PC-3 (cell line): ENCODE measurements around the gene PLXNA4. TPM values are rescaled to one million over a fixed set of nuclear protein-coding genes. Genes with fewer than 3 reads are reported as not detected.

Experiments used
- ATAC-seq: fragments of 200-7000 bp; cut with Tn5 transposase; 2 replicates; pipeline ENCODE4 v1.9.1; 2020; ENCODE audit warnings: mild to moderate bottlenecking, moderate library complexity
- BruUV-seq: library from RNA; stranded (reverse); fragments of 400-500 nt; replicated peaks from 2 replicates; lab custom pipeline; 2021; lab: Mats Ljungman, UMichigan
- CTCF ChIA-PET: fragments of 300-600 bp; sonication (Branson Sonifier 250); formaldehyde crosslinking; loops from one replicate; lab custom pipeline; 2022; ENCODE audit warnings: antibody characterized with exemption; lab: Charles Lee
- POLR2A ChIA-PET: fragments of 300-600 bp; sonication (Branson Sonifier 250); formaldehyde crosslinking; loops from one replicate; lab custom pipeline; 2022; ENCODE audit warnings: antibody characterized with exemption; ENCODE audit not compliant: unreplicated experiment; lab: Charles Lee
- DNase-seq: peaks from one replicate; pipeline ENCODE4 v3.0.0-alpha.2; 2015
- H2AFZ ChIP-seq: fragments of 300-600 bp; sonication (generic); 2 replicates; pipeline ENCODE4 v1.6.0; 2016; ENCODE audit warnings: antibody characterized with exemption, low read length
- H3F3A ChIP-seq: fragments of 300-600 bp; sonication (generic); one replicate; pipeline ENCODE4 v1.6.0; 2017; ENCODE audit warnings: antibody characterized with exemption, low read length, control low read depth, mild to moderate bottlenecking; ENCODE audit not compliant: unreplicated experiment
- H3K27ac ChIP-seq: fragments of 300-600 bp; sonication (generic); 2 replicates; pipeline ENCODE4 v1.5.1; 2016; ENCODE audit warnings: mild to moderate bottlenecking, low read length
- H3K27me3 ChIP-seq: fragments of 300-600 bp; sonication (generic); 2 replicates; pipeline ENCODE4 v1.6.1; 2016; ENCODE audit warnings: low read length, mixed read lengths
- H3K36me3 ChIP-seq: fragments of 300-600 bp; sonication (generic); 2 replicates; pipeline ENCODE4 v1.6.1; 2016; ENCODE audit warnings: low read depth, mixed run types, low read length, mixed read lengths
- H3K4me1 ChIP-seq: fragments of 300-600 bp; sonication (generic); 2 replicates; pipeline ENCODE4 v1.5.1; 2016; ENCODE audit warnings: low read length; ENCODE audit not compliant: insufficient read depth
- H3K4me2 ChIP-seq: fragments of 300-600 bp; sonication (generic); 2 replicates; pipeline ENCODE4 v1.6.0; 2016; ENCODE audit warnings: low read length
- H3K4me3 ChIP-seq: fragments of 300-600 bp; sonication (generic); 2 replicates; pipeline ENCODE4 v1.5.1; 2016; ENCODE audit warnings: mild to moderate bottlenecking, low read length, mixed read lengths
- H3K79me2 ChIP-seq: fragments of 300-600 bp; sonication (generic); 2 replicates; pipeline ENCODE4 v1.6.1; 2017; ENCODE audit warnings: low read length, mixed read lengths
- H3K9ac ChIP-seq: fragments of 300-600 bp; sonication (generic); 2 replicates; pipeline ENCODE4 v1.6.0; 2016; ENCODE audit warnings: mild to moderate bottlenecking, low read length
- H3K9me2 ChIP-seq: fragments of 300-600 bp; sonication (generic); replicated peaks from 2 replicates; pipeline ENCODE4 v1.6.1; 2016; ENCODE audit warnings: mixed run types, low read length, mixed read lengths
- H3K9me3 ChIP-seq: fragments of 300-600 bp; sonication (generic); 2 replicates; pipeline ENCODE4 v1.6.1; 2016; ENCODE audit warnings: low read length, mixed read lengths
- H4K20me1 ChIP-seq: fragments of 300-600 bp; sonication (generic); 2 replicates; pipeline ENCODE4 v1.6.1; 2016; ENCODE audit warnings: low read length, mixed read lengths
- EZH2 ChIP-seq: fragments of 300-600 bp; sonication (generic); IDR thresholded peaks from one replicate; pipeline ENCODE4 v1.6.1; 2017; ENCODE audit warnings: antibody characterized with exemption, mild to moderate bottlenecking, low read length; ENCODE audit not compliant: unreplicated experiment
- EZH2phosphoT487 ChIP-seq: fragments of 300-600 bp; sonication (generic); IDR thresholded peaks from 2 replicates; pipeline ENCODE4 v1.6.1; 2018; ENCODE audit warnings: mild to moderate bottlenecking, antibody characterized with exemption, low read length, borderline replicate concordance
- intact Hi-C: fragments of 100-400 bp; cut with micrococcal nuclease; formaldehyde crosslinking; loops from 2 replicates; pipeline ENCODE4 v1.9.0; 2023
- total RNA-seq: library from RNA; depleted of rRNA; stranded (reverse); fragments of >200 nt; gene quantifications from 2 replicates; pipeline ENCODE4 v1.2.3, GENCODE V29; 2014
- TF ChIP-seq, protein P1 (sequence below): fragments of 300-600 bp; sonication (generic); conservative IDR thresholded peaks from 2 replicates; pipeline ENCODE4 v1.5.1; 2017; ENCODE audit warnings: antibody characterized with exemption, low read depth, mild to moderate bottlenecking, low read length

PLXNA4 gene
- total RNA-seq, 1 experiment from 2014 or later: 1.2 TPM

DNA sequence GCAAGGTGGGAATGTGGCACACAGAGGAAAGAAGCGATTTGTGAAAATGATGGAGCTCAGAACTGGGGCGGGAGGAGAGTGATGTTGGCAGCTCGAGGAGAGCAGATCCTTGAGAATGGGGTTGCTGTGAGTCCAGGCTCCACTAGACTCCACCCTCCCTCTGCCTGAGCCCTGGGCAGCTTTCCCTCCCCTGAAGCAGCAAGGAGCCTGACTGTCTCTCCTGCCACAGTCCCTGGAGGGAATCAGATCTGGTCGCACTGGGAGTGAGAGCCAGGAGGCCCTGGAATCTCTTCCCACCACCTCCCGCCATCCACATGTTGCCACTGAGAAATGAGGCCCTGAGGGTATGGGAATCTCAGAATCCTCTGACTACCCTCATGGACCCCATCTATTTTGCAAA is 362.7 kb downstream of the PLXNA4 start:
- Histone ChIP-seq H4K20me1 (no peaks in the 10 kb centered on the region), H3K9me3 (no peaks in the 10 kb centered on the region), H3K4me1 (no peaks in the 10 kb centered on the region), H3K27me3 (no peaks in the 10 kb centered on the region), H3K36me3 (no peaks in the 10 kb centered on the region), H2AFZ (no peak overlapping the region), H3K4me2 (no peak overlapping the region), H3K4me3 (no peak overlapping the region), H3K27ac (no peak overlapping the region), H3K9ac (no peak overlapping the region), H3F3A (no peaks in the 10 kb centered on the region), H3K79me2 (no peaks in the 10 kb centered on the region), H3K9me2 (no peaks in the 10 kb centered on the region)
- ChIA-PET CTCF (no interaction called here), POLR2A (no interaction called here)
- intact Hi-C loops: no loop called here
- TF ChIP-seq EZH2phosphoT487 (no peak), EZH2 (no peak)
- TF ChIP-seq, protein P1, sequence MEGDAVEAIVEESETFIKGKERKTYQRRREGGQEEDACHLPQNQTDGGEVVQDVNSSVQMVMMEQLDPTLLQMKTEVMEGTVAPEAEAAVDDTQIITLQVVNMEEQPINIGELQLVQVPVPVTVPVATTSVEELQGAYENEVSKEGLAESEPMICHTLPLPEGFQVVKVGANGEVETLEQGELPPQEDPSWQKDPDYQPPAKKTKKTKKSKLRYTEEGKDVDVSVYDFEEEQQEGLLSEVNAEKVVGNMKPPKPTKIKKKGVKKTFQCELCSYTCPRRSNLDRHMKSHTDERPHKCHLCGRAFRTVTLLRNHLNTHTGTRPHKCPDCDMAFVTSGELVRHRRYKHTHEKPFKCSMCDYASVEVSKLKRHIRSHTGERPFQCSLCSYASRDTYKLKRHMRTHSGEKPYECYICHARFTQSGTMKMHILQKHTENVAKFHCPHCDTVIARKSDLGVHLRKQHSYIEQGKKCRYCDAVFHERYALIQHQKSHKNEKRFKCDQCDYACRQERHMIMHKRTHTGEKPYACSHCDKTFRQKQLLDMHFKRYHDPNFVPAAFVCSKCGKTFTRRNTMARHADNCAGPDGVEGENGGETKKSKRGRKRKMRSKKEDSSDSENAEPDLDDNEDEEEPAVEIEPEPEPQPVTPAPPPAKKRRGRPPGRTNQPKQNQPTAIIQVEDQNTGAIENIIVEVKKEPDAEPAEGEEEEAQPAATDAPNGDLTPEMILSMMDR: no peak
- DNase-seq: no peak
- ATAC-seq: no peak
- no TSS peak for BruUV-seq

DNA sequence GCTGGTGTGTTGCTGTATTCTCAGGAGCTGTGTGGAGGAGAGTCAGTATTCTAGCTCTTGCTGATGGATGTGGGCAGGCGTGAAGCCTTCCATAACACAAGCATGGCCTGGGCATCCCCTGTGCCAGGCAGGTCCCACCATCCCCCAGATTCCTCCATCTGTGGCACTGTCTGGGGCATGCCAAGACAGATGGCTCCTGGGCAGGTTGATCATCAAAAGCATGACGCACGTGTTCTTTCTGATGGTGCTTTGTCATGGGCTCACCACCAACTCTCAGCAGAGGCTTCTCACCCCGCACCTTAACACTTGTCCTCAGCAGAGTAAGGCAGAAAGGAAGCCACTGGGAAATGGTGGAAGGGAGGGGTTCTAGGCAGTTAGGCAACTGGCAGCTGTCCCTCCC is 364.3 kb downstream of the PLXNA4 start:
- H3K27me3 ChIP-seq: no peaks in the 10 kb centered on the region
- TF ChIP-seq EZH2 (no peak), EZH2phosphoT487 (no peak)
- TF ChIP-seq, protein P1: no peak
- H2AFZ ChIP-seq: no peak overlapping the region
- DNase-seq (no peak), ATAC-seq (no peak)
- intact Hi-C loops: no loop called here
- H3K4me1 ChIP-seq: no peaks in the 10 kb centered on the region
- H3K79me2 ChIP-seq: no peaks in the 10 kb centered on the region
- no peaks in the 10 kb centered on the region for H3K9me3 ChIP-seq
- H4K20me1 ChIP-seq: no peaks in the 10 kb centered on the region
- H3K9ac ChIP-seq: no peak overlapping the region
- H3K4me2 ChIP-seq: no peak overlapping the region
- no TSS peak for BruUV-seq
- H3K27ac ChIP-seq: no peak overlapping the region
- no peaks in the 10 kb centered on the region for H3K36me3 ChIP-seq
- H3F3A ChIP-seq: no peaks in the 10 kb centered on the region
- no peaks in the 10 kb centered on the region for H3K9me2 ChIP-seq
- ChIA-PET CTCF (no interaction called here), POLR2A (no interaction called here)
- no peak overlapping the region for H3K4me3 ChIP-seq

DNA sequence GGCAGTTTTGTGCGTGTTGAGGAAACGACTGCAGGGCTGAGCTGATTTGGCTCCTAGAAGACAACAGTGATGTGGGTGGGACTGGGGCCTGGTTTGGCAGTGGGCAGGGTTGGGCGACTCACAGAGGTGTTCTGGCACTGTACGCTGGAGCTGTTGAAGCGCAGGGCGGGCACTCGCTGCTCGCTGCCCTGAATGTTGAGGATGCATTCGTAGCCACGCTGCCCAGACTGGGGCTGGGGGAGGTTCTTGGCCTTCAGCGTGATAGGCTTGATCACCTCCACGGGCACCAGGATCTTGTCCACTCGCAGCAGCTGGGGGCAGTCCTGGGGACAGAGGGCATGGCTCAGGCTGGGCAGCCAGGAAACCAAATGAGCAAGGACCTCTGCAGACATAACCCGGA is 365.4 kb downstream of the PLXNA4 start:
- TF ChIP-seq EZH2phosphoT487: no peak
- TF ChIP-seq EZH2: no peak
- Histone ChIP-seq H2AFZ (no peak overlapping the region), H3K36me3 (no peaks in the 10 kb centered on the region), H3K4me1 (no peaks in the 10 kb centered on the region), H3K9me3 (no peaks in the 10 kb centered on the region), H3K4me2 (no peak overlapping the region), H3K27ac (no peak overlapping the region), H4K20me1 (no peaks in the 10 kb centered on the region), H3F3A (no peaks in the 10 kb centered on the region), H3K9me2 (no peaks in the 10 kb centered on the region), H3K79me2 (no peaks in the 10 kb centered on the region), H3K4me3 (no peak overlapping the region), H3K27me3 (no peaks in the 10 kb centered on the region), H3K9ac (no peak overlapping the region)
- POLR2A ChIA-PET: no interaction called here
- DNase-seq (no peak), ATAC-seq (no peak)
- no TSS peak for BruUV-seq
- intact Hi-C loops: no loop called here
- CTCF ChIA-PET: no interaction called here
